NT2/D1 (cell line): ENCODE measurements around the gene HAUS1.

ENCODE experiments used
- SUZ12 ChIP-seq: IDR thresholded peaks from 2 replicates; pipeline ENCODE4 v1.6.1; 2011; ENCODE audit not compliant: insufficient read length, insufficient read depth; ENCODE audit errors: extremely low read depth
- ZNF274 ChIP-seq: IDR thresholded peaks from 2 replicates; pipeline ENCODE4 v1.6.1; 2011; ENCODE audit warnings: mild to moderate bottlenecking, low read depth, low read length

DNA sequence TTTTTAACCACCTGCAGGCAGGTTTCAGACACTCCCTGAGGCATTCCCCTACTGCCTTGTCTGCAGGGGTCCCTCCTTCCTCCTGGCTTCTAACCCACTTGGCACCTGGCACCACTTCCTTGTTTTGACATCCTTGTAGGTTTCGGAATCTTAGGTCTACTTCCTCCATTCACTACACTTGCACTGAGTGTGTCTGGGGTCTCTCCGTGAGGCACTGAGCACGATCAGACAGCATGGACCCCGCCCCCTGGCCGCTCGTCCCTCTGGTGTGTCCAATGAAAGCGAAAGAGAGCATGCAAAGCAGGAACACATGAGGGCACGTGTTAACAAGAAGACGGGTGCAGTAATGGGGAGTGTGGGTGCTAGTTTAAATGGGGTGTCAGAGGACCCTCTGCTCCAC is 63.8 kb downstream of the HAUS1 start:
- TF ChIP-seq SUZ12 (no peak), ZNF274 (no peak)
